PC-3 (cell line): ENCODE data around the gene MYL1. TPM values are rescaled to one million over a fixed set of nuclear protein-coding genes. Genes with fewer than 3 reads are reported as not detected.

ENCODE experiments used
- ATAC-seq: fragments of 200-7000 bp; cut with Tn5 transposase; 2 replicates; pipeline ENCODE4 v1.9.1; 2020; ENCODE audit warnings: mild to moderate bottlenecking, moderate library complexity
- BruUV-seq: library from RNA; stranded (reverse); fragments of 400-500 nt; replicated peaks from 2 replicates; lab custom pipeline; 2021; lab: Mats Ljungman, UMichigan
- CTCF ChIA-PET: fragments of 300-600 bp; sonication (Branson Sonifier 250); formaldehyde crosslinking; loops from one replicate; lab custom pipeline; 2022; ENCODE audit warnings: antibody characterized with exemption; lab: Charles Lee
- POLR2A ChIA-PET: fragments of 300-600 bp; sonication (Branson Sonifier 250); formaldehyde crosslinking; loops from one replicate; lab custom pipeline; 2022; ENCODE audit warnings: antibody characterized with exemption; ENCODE audit not compliant: unreplicated experiment; lab: Charles Lee
- DNase-seq: peaks from one replicate; pipeline ENCODE4 v3.0.0-alpha.2; 2015
- H2AFZ ChIP-seq: fragments of 300-600 bp; sonication (generic); 2 replicates; pipeline ENCODE4 v1.6.0; 2016; ENCODE audit warnings: antibody characterized with exemption, low read length
- H3F3A ChIP-seq: fragments of 300-600 bp; sonication (generic); one replicate; pipeline ENCODE4 v1.6.0; 2017; ENCODE audit warnings: antibody characterized with exemption, low read length, control low read depth, mild to moderate bottlenecking; ENCODE audit not compliant: unreplicated experiment
- H3K27ac ChIP-seq: fragments of 300-600 bp; sonication (generic); 2 replicates; pipeline ENCODE4 v1.5.1; 2016; ENCODE audit warnings: mild to moderate bottlenecking, low read length
- H3K27me3 ChIP-seq: fragments of 300-600 bp; sonication (generic); 2 replicates; pipeline ENCODE4 v1.6.1; 2016; ENCODE audit warnings: low read length, mixed read lengths
- H3K36me3 ChIP-seq: fragments of 300-600 bp; sonication (generic); 2 replicates; pipeline ENCODE4 v1.6.1; 2016; ENCODE audit warnings: low read depth, mixed run types, low read length, mixed read lengths
- H3K4me1 ChIP-seq: fragments of 300-600 bp; sonication (generic); 2 replicates; pipeline ENCODE4 v1.5.1; 2016; ENCODE audit warnings: low read length; ENCODE audit not compliant: insufficient read depth
- H3K4me2 ChIP-seq: fragments of 300-600 bp; sonication (generic); 2 replicates; pipeline ENCODE4 v1.6.0; 2016; ENCODE audit warnings: low read length
- H3K4me3 ChIP-seq: fragments of 300-600 bp; sonication (generic); 2 replicates; pipeline ENCODE4 v1.5.1; 2016; ENCODE audit warnings: mild to moderate bottlenecking, low read length, mixed read lengths
- H3K79me2 ChIP-seq: fragments of 300-600 bp; sonication (generic); 2 replicates; pipeline ENCODE4 v1.6.1; 2017; ENCODE audit warnings: low read length, mixed read lengths
- H3K9ac ChIP-seq: fragments of 300-600 bp; sonication (generic); 2 replicates; pipeline ENCODE4 v1.6.0; 2016; ENCODE audit warnings: mild to moderate bottlenecking, low read length
- H3K9me2 ChIP-seq: fragments of 300-600 bp; sonication (generic); replicated peaks from 2 replicates; pipeline ENCODE4 v1.6.1; 2016; ENCODE audit warnings: mixed run types, low read length, mixed read lengths
- H3K9me3 ChIP-seq: fragments of 300-600 bp; sonication (generic); 2 replicates; pipeline ENCODE4 v1.6.1; 2016; ENCODE audit warnings: low read length, mixed read lengths
- H4K20me1 ChIP-seq: fragments of 300-600 bp; sonication (generic); 2 replicates; pipeline ENCODE4 v1.6.1; 2016; ENCODE audit warnings: low read length, mixed read lengths
- EZH2 ChIP-seq: fragments of 300-600 bp; sonication (generic); IDR thresholded peaks from one replicate; pipeline ENCODE4 v1.6.1; 2017; ENCODE audit warnings: antibody characterized with exemption, mild to moderate bottlenecking, low read length; ENCODE audit not compliant: unreplicated experiment
- EZH2phosphoT487 ChIP-seq: fragments of 300-600 bp; sonication (generic); IDR thresholded peaks from 2 replicates; pipeline ENCODE4 v1.6.1; 2018; ENCODE audit warnings: mild to moderate bottlenecking, antibody characterized with exemption, low read length, borderline replicate concordance
- intact Hi-C: fragments of 100-400 bp; cut with micrococcal nuclease; formaldehyde crosslinking; loops from 2 replicates; pipeline ENCODE4 v1.9.0; 2023
- total RNA-seq: library from RNA; depleted of rRNA; stranded (reverse); fragments of >200 nt; gene quantifications from 2 replicates; pipeline ENCODE4 v1.2.3, GENCODE V29; 2014
- TF ChIP-seq, protein P1 (sequence below): fragments of 300-600 bp; sonication (generic); conservative IDR thresholded peaks from 2 replicates; pipeline ENCODE4 v1.5.1; 2017; ENCODE audit warnings: antibody characterized with exemption, low read depth, mild to moderate bottlenecking, low read length

The MYL1 gene
- total RNA-seq, 1 experiment from 2014 or later: not detected

DNA sequence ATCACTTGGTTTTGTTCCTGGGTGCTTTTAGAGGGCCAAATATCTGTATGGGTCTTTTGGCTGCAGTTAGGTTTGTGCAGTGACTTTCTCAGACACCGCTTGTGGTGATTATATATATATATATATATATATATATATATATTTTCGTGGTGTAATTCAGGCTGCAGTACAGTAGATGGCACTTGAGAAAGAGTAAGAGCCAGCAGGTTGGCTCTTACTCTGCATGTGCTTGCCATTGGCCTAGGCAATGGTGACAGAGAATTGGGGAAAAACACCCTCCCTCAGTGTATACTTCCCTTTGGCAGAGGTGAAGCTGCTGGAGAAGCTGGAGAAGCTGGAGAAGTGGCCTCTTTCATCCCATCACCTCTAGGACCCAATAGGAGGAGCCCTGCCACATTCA lies 22.2 kb upstream of the MYL1 start:
- DNase-seq: no peak
- Histone ChIP-seq H3K4me3 (no peak overlapping the region), H3K9me3 (no peaks in the 10 kb centered on the region), H3K27ac (no peak overlapping the region), H4K20me1 (no peaks in the 10 kb centered on the region), H3K79me2 (no peaks in the 10 kb centered on the region), H3K27me3 (no peaks in the 10 kb centered on the region), H3K9me2 (no peaks in the 10 kb centered on the region), H3K36me3 (no peaks in the 10 kb centered on the region), H3K4me2 (no peak overlapping the region), H3K9ac (no peak overlapping the region), H3K4me1 (no peaks in the 10 kb centered on the region), H3F3A (no peaks in the 10 kb centered on the region), H2AFZ (no peak overlapping the region)
- TF ChIP-seq EZH2phosphoT487: no peak
- TF ChIP-seq EZH2: no peak
- TF ChIP-seq, protein P1, sequence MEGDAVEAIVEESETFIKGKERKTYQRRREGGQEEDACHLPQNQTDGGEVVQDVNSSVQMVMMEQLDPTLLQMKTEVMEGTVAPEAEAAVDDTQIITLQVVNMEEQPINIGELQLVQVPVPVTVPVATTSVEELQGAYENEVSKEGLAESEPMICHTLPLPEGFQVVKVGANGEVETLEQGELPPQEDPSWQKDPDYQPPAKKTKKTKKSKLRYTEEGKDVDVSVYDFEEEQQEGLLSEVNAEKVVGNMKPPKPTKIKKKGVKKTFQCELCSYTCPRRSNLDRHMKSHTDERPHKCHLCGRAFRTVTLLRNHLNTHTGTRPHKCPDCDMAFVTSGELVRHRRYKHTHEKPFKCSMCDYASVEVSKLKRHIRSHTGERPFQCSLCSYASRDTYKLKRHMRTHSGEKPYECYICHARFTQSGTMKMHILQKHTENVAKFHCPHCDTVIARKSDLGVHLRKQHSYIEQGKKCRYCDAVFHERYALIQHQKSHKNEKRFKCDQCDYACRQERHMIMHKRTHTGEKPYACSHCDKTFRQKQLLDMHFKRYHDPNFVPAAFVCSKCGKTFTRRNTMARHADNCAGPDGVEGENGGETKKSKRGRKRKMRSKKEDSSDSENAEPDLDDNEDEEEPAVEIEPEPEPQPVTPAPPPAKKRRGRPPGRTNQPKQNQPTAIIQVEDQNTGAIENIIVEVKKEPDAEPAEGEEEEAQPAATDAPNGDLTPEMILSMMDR: no peak
- POLR2A ChIA-PET: no interaction called here
- BruUV-seq: no TSS peak
- ATAC-seq: no peak
- CTCF ChIA-PET: no interaction called here
- intact Hi-C loops: no loop called here

DNA sequence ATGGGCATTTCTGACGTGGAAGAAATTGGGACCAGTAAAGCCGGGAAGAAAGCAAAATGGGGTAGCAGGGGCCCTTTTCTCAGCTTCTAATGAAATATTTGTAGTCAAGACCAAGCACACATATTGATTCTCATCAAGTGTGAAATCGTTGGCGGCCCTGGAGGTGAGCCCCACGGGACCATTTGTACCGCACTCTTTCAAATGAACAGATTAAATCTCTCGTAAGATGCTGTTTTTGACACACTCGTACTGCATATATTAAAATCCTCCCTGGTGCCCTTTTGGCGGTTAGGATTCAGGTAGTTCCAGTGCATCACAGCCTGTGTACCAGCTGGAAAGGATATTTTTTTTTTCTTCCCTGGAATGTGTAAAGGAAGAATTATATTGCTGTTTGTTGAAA lies 9.9 kb upstream of the MYL1 start:
- intact Hi-C loops: no loop called here
- Histone ChIP-seq H3K79me2 (no peaks in the 10 kb centered on the region), H3K9me2 (no peaks in the 10 kb centered on the region), H3K27ac (no peak overlapping the region), H3K4me1 (no peaks in the 10 kb centered on the region), H2AFZ (no peak overlapping the region), H3K4me3 (no peak overlapping the region), H3K27me3 (peaks cover 38% of the 10 kb centered on the region), H3K4me2 (no peak overlapping the region), H3K9me3 (no peaks in the 10 kb centered on the region), H4K20me1 (no peaks in the 10 kb centered on the region), H3F3A (no peaks in the 10 kb centered on the region), H3K9ac (no peak overlapping the region), H3K36me3 (no peaks in the 10 kb centered on the region)
- ChIA-PET POLR2A (no interaction called here), CTCF (no interaction called here)
- no peak for DNase-seq
- no peak for ATAC-seq
- no TSS peak for BruUV-seq
- TF ChIP-seq EZH2phosphoT487: no peak
- TF ChIP-seq, protein P1: no peak
- no peak for TF ChIP-seq EZH2

DNA sequence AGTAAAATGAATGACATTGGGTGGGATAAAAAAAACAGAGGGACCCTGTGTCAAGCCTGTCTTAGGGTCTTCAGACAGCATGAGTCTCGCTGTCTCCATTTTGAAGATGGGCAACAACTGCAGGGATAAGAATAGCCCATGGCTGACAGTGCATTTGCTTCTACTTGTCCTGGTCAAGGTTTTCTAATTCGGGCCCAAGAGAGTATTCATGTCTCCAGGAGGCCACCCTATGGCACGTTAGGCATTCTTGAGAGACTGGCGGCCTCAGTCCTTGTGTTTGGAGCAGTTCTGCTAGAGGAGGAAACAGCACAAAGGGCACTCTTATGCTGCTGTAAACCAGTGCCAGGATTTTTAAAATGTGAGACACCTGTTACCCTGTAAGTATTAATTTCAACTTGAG lies 9.5 kb upstream of the MYL1 start:
- no peaks in the 10 kb centered on the region for H3K79me2 ChIP-seq
- ChIA-PET POLR2A (no interaction called here), CTCF (no interaction called here)
- H3K27me3 ChIP-seq: peaks cover 38% of the 10 kb centered on the region
- H4K20me1 ChIP-seq: no peaks in the 10 kb centered on the region
- H3K9ac ChIP-seq: no peak overlapping the region
- no peaks in the 10 kb centered on the region for H3F3A ChIP-seq
- BruUV-seq: no TSS peak
- no peaks in the 10 kb centered on the region for H3K9me3 ChIP-seq
- intact Hi-C loops: no loop called here
- H2AFZ ChIP-seq: no peak overlapping the region
- no peak overlapping the region for H3K27ac ChIP-seq
- DNase-seq (no peak), ATAC-seq (no peak)
- no peaks in the 10 kb centered on the region for H3K9me2 ChIP-seq
- H3K4me1 ChIP-seq: no peaks in the 10 kb centered on the region
- H3K4me2 ChIP-seq: no peak overlapping the region
- no peak overlapping the region for H3K4me3 ChIP-seq
- TF ChIP-seq, protein P1: no peak
- TF ChIP-seq EZH2 (no peak), EZH2phosphoT487 (no peak)
- H3K36me3 ChIP-seq: no peaks in the 10 kb centered on the region
